ENCODE results near the gene IFNA5. TPM values are rescaled to one million over a fixed set of nuclear protein-coding genes. Genes with fewer than 3 reads are reported as not detected.

IFNA5 gene
- total and polyA plus RNA-seq, 2 of the 8 experiments (the other 6 are each of a cell fraction or from before 2014, with no cell fraction given): not detected

- TF ChIP-seq EGR1 (IDR thresholded peaks at IDR 0.05; ENCODE audit: borderline replicate concordance, low read depth, low read length) (no peak), EZH2 (IDR thresholded peaks at IDR 0.05; ENCODE audit: low read depth, low read length, severe bottlenecking) (no peak)
Measured at GRCh38 chr9:21287280-21287679, 17.8 kb downstream of the IFNA5 start (continued).
